Activated CD4-positive, alpha-beta T cell treated with anti-CD3 and anti-CD28 coated beads, Interleukin-2, amount 50 U/mL, for 48 hours (primary cell): ENCODE data around the gene CEP72.
"Not testable (repeated sequence)": the region's sequence is repeated elsewhere in the genome, so short reads cannot be mapped to it uniquely, and the experiment has no call there.

Source experiments
- DNase-seq, 2 experiments: peaks; one replicate each; pipeline ENCODE4 v3.0.0-alpha.2; 2020

The CEP72 gene

DNA sequence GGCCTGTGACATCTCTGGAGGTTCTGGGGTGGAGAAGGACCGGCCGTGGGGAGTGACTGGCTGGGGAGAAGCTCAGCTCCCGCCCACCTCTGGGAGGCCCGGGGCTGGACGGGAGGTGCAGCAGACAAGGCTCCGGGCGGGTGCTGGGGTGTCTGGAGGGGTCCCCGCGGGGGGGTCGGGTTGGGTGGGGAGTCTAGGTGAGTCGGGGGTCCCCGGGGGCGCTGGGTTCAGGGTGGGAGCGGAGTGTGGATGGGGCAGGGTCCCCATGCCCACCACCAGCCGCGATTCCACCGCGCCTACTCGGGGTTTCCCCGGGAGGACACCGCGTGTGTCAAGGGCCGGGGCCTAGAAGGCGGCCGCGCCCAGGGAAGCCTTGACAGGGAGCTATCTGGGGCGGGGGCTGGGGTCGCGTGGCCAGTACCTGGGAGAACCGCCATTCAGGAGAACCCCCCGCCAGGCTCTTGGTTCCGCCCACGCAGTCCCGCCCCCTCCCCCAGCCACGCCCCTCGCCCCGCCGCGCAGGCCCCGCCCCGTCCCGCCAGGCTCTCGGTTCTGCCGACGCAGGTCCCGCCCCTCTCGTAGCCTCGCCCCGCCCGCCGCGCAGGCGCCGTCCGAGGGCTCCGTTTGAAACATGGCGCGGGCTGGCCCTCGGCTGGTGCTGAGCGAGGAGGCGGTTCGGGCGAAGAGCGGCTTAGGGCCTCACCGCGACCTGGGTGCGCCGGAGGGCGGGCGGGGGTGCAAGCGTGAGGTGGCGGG lies at the start of gene CEP72:
Gene CEP72, plus strand, starts transcription at position 610 of the 756 bp plus-strand sequence. Its CDS starts 22 bp downstream, at position 632.
- DNase-seq, result peak; percentile 93

GRCh38 chr5:565782-566440 lies 46.2 kb upstream of the CEP72 start:
- DNase-seq, result no peak

- DNase-seq, result no peak
Observed at GRCh38 chr5:566636-567309, 45.4 kb upstream of the CEP72 start.

DNA sequence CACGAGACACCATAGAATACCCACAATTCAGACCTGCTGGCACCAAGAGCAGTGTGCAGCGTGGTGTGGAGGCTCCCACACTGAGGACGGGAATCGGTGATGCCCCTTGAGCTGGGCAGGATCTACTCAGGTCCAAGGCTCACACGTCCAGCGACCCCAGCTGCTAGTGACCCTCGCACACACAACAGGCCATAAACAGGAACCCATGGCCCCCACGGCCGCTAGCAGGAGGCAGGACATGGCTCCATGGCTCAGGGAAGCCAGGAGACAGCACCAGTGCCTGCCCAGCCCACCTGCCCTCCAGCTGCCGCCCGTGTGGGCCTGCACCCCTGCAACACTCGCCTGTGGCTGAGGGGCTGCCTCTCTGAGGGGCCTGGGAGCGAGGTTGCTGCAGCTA lies 44.5 kb upstream of the CEP72 start:
- DNase-seq, result no peak

DNA sequence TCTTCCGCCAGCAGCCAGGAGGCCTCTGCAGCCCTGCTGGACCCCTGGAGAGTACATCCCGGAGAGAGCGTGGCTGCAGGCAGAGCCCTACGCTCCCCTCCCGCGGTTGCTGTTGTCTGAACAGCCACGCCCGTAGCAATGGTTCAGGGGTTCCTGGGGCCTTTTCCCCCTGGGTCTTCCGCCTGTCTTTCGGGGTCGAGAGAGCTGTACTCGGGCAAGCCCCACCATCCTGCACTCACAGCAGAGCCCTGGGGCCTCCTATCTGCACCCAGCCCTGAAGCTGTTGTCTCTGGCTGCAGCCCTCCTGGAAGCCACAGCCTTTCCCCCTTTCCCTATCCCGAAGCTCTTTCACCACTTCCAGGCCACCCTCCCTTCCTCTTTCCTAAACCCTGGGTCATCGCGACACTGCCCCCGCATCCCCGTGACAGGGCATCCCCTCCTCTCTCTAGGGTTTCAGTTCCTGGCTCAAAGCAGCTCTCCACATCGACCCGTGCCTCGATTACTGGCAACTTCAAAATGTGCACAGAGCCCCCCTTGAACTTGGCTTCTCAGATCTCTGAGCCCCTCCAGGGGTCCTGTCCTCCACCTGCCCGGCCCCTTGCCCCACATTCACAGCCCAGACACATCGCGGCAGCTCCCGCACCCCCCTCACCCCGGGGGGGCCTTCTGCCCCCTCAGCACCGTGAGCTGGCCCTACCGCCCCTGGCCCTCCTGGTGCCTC lies 43.9 kb upstream of the CEP72 start:
- no peak for DNase-seq

GRCh38 chr5:568809-569208 lies 43.3 kb upstream of the CEP72 start:
- DNase-seq, result no peak

- no peak for DNase-seq
Observed at GRCh38 chr5:569358-569867, 42.7 kb upstream of the CEP72 start.

- no peak for DNase-seq
Observed at GRCh38 chr5:569868-570361, 42.2 kb upstream of the CEP72 start.

DNA sequence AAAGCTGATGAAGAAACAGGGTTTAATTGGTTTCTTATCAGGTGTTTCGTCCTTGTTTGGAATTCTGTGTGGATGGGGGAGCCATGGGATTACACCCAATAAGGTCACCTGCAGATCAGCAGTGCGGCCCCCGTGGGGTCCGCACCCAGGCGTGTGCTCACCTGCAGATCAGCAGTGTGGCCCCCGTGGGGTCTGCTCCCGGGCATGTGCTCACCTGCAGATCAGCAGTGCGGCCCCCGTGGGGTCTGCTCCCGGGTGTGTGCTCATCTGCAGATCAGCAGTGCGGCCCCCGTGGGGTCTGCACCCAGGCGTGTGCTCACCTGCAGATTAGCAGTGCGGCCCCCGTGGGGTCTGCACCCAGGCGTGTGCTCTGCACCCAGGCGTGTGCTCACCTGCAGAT lies 41.7 kb upstream of the CEP72 start:
- DNase-seq, result no peak

DNA sequence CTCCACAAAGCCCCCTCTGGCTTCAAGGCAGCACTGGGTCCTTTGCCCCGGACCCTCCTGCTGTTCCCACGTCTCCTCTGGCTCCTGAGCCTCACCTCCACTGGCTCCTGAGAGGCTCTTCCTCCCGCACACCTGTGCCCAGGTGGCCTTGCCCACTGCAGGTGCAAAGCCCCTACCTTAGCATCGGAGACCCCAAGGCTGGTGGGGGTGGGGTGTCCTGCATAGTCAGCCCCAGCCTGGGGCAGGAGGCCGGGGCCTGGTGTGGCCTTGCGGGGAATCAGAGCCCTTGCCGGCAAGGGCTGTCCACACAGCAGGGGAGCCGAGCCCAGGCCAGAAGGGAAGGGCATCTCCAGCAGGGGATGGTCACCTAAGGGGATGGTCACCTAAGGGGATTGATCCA lies 41.3 kb upstream of the CEP72 start:
- DNase-seq, result no peak

GRCh38 chr5:571791-572190 lies 40.3 kb upstream of the CEP72 start:
- DNase-seq, result no peak

DNA sequence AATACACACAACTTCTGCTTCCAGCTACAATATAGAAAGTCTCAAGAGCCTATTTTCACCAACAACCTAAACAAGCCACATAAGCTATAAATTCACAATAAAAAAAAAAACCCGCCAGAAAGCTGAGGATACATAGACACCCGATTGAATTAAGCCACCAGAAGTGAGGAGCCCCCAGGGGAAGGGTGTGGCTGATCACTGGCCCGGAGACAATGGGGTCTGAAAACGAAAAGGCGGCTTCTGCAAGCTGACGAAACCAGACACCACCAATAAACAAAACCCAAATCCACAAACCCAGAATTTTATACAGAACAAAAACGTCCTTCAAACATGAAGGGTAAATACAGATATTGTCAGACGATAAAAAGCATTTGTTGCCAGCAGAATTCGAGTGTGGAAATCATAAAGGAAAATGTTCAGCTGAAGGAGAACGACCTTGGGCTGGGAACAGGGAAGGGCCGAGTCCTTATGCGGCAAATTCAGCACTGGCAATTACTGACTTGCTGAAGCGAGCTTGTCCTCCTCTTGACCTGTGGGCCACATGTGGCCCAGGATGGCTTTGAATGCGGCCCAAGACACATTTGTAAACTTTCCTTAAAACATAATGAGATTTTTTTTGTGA lies 39.6 kb upstream of the CEP72 start:
- no peak for DNase-seq

DNA sequence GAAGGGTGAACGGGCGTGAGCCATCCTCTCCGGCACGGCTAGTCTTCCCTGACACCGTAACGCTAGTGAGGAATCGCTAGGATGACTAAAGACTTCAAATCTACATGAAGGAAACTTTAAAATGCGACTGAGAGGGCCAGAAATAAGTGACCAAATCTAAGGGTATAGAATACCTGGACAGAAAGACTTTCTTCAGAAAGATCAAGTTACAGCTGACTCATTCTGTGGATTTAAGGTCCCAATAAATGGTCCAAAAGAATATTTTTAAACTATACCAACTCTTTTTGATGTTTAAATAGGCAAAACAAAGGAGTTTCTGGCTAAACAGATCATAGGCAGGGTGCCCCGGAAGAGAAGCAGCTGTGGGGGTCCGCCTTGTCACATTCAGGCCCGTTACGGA lies 38.9 kb upstream of the CEP72 start:
- DNase-seq, result no peak

GRCh38 chr5:573976-574375 lies 38.2 kb upstream of the CEP72 start:
- no peak for DNase-seq

GRCh38 chr5:574906-575305 lies 37.2 kb upstream of the CEP72 start:
- no peak for DNase-seq

- DNase-seq, result no peak
Observed at GRCh38 chr5:575636-576035, 36.5 kb upstream of the CEP72 start.

- DNase-seq, result not testable (repeated sequence)
Observed at GRCh38 chr5:577214-577613, 34.9 kb upstream of the CEP72 start.

GRCh38 chr5:577800-578199 lies 34.3 kb upstream of the CEP72 start:
- DNase-seq, result no peak

GRCh38 chr5:579211-579610 lies 32.9 kb upstream of the CEP72 start:
- DNase-seq, result no peak

DNA sequence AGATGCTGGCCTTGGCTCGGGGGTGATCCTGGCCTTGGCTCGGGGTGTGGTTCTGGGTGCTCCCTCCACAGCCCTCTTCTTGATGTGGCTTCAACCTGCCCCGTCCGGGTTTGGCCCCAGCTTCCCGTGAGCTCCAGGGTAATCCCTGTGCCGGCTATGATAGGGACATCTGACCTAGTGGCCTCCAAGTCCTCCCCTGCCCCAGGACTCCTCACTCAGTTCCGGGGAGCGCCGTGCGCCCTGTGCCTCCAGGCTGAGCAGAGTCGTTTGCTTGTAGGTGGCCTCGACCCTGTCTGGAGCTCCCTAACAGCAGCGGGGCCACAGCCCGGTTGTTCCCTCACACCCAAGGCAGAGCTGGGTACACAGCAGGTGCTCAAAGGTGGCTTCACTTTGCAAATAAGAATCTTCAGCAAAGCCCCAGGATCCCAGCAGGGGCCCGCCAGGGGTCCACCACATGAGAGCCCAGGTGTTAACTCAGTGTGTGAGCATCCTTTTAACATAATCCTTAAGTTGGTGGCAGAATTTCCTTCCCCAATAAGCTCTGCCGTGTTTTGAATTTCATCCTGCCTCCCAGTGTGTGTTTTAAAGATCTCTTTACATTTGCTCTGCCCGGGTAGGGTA lies 32.3 kb upstream of the CEP72 start:
- DNase-seq, result no peak

GRCh38 chr5:580436-580835 lies 31.7 kb upstream of the CEP72 start:
- DNase-seq, result no peak

DNA sequence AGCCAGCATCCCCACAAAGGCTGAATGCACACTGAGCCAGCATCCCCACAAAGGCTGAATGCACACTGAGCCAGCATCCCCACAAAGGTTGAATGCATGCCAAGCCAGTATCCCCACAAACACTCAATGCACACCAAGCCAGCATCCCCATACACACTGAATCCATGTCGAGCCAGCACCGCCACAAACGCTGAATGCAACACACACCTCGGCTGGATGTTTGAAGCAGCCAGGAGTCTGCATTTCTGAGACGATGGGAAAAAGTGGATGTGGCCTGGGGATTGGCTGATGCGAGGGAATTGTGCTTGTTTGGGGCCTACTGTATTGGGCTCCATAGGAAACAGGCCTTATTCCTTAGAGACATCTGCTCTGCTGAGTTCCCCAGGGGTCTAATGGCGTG lies 30.9 kb upstream of the CEP72 start:
- no peak for DNase-seq
